DND-41 (cell line): ENCODE measurements around the gene ZNF143.

Experiments
- EZH2 ChIP-seq: IDR thresholded peaks from 3 replicates; pipeline ENCODE4 v1.6.1; 2012; ENCODE audit warnings: borderline replicate concordance, low read depth, mild to moderate bottlenecking, moderate library complexity, low read length, inconsistent platforms; ENCODE audit not compliant: severe bottlenecking
- TF ChIP-seq, protein P1 (sequence below): IDR thresholded peaks from 2 replicates; pipeline ENCODE4 v1.5.1; 2012; ENCODE audit warnings: borderline replicate concordance, low read length, moderate library complexity, mild to moderate bottlenecking; ENCODE audit not compliant: poor library complexity, severe bottlenecking; ENCODE audit errors: extremely low read depth

DNA sequence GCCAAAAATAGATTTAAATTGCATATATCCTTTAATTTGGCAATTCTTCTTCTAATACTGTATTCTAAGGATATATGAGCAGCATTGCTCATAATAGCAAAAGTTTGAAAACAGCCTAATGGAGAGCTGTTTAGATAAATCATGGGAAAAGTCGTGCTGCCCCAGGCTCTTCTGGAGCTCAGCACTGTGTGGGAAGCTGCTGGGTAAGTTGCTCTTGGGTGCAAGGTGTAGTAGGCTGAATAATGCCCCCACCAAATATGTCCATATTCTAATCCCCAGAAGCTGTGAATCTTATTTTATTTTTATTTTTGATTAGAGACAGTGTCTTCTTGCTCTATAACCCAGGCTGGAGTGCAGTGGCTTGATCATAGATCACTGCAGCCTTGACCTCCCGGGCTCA, 77.7 kb downstream of the ZNF143 start:
- TF ChIP-seq, protein P1, sequence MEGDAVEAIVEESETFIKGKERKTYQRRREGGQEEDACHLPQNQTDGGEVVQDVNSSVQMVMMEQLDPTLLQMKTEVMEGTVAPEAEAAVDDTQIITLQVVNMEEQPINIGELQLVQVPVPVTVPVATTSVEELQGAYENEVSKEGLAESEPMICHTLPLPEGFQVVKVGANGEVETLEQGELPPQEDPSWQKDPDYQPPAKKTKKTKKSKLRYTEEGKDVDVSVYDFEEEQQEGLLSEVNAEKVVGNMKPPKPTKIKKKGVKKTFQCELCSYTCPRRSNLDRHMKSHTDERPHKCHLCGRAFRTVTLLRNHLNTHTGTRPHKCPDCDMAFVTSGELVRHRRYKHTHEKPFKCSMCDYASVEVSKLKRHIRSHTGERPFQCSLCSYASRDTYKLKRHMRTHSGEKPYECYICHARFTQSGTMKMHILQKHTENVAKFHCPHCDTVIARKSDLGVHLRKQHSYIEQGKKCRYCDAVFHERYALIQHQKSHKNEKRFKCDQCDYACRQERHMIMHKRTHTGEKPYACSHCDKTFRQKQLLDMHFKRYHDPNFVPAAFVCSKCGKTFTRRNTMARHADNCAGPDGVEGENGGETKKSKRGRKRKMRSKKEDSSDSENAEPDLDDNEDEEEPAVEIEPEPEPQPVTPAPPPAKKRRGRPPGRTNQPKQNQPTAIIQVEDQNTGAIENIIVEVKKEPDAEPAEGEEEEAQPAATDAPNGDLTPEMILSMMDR: no peak
- TF ChIP-seq EZH2: no peak
